ENCODE results near the gene RGS10.
"Not testable (repeated sequence)": the region's sequence is repeated elsewhere in the genome, so short reads cannot be mapped to it uniquely, and the experiment has no call there.

The RGS10 gene

GRCh38 chr10:119542357-119542987, at the start of gene RGS10:
RGS10 (minus strand) TSS chr10:119542719; CDS start chr10:119542638, 81 bp downstream.
- DNase-seq, result peak; percentile 86 to 88

GRCh38 chr10:119588071-119588470, 45.6 kb upstream of the RGS10 start:
- no peak for DNase-seq

GRCh38 chr10:119578355-119578754, 35.8 kb upstream of the RGS10 start:
- DNase-seq, result no peak

GRCh38 chr10:119575991-119576390, 33.5 kb upstream of the RGS10 start:
- no peak for DNase-seq

GRCh38 chr10:119575506-119575905, 33.0 kb upstream of the RGS10 start:
- DNase-seq, result no peak

GRCh38 chr10:119567978-119568377, 25.5 kb upstream of the RGS10 start:
- DNase-seq, result no peak

GRCh38 chr10:119562097-119562496, 19.6 kb upstream of the RGS10 start:
- no peak for DNase-seq

- not testable (repeated sequence) for DNase-seq
Observed at GRCh38 chr10:119559511-119559910, 17.0 kb upstream of the RGS10 start.

GRCh38 chr10:119556081-119556480, 13.6 kb upstream of the RGS10 start:
- not testable (repeated sequence) for DNase-seq

- DNase-seq, result no peak
Observed at GRCh38 chr10:119555178-119555784, 12.8 kb upstream of the RGS10 start.

- DNase-seq, result no peak
Observed at GRCh38 chr10:119550827-119551226, 8.3 kb upstream of the RGS10 start.

- DNase-seq, result no peak
Observed at GRCh38 chr10:119549247-119549999, 6.9 kb upstream of the RGS10 start.

- DNase-seq, result no peak
Observed at GRCh38 chr10:119546009-119546408, 3.5 kb upstream of the RGS10 start.

GRCh38 chr10:119545310-119545709, 2.8 kb upstream of the RGS10 start:
- DNase-seq, result no peak

GRCh38 chr10:119543814-119544642, 1.5 kb upstream of the RGS10 start:
- no peak for DNase-seq

- DNase-seq, result peak; percentile 62 to 63
Observed at GRCh38 chr10:119542988-119543813, 682 bp upstream of the RGS10 start.

- DNase-seq, result peak; percentile 73 to 78
Observed at GRCh38 chr10:119541459-119542356, 811 bp downstream of the RGS10 start.

- no peak for DNase-seq
Observed at GRCh38 chr10:119541046-119541445, 1.5 kb downstream of the RGS10 start.

- no peak for DNase-seq
Observed at GRCh38 chr10:119540038-119540437, 2.5 kb downstream of the RGS10 start.

- DNase-seq, result no peak
Observed at GRCh38 chr10:119539359-119539825, 3.1 kb downstream of the RGS10 start.

All from activated CD4-positive, alpha-beta T cell treated with anti-CD3 and anti-CD28 coated beads, Interleukin-2, amount 50 U/mL, for 4 hours (primary cell).